Effector memory CD8-positive, alpha-beta T cell (primary cell): ENCODE results near the gene LRRC45.
A peak's percentile ranks its signal among the peaks of the same experiment; 100 is the strongest.

Source experiments
- ATAC-seq: fragments of 150-1000 bp; cut with Tn5 transposase; replicated peaks from 2 replicates; pipeline ENCODE4 v1.10.0; 2021; ENCODE audit warnings: mild to moderate bottlenecking, moderate library complexity
- DNase-seq, 3 experiments: peaks; one replicate each; pipeline ENCODE4 v3.0.0; 2021
- H3K27ac Mint-ChIP-seq, 2 donors: one replicate each; pipeline ENCODE4 v1.8.0; 2022; ENCODE audit warnings: mild to moderate bottlenecking in 2 of 2, mixed read lengths in 2 of 2, moderate library complexity in 2 of 2
- H3K27me3 Mint-ChIP-seq, 2 donors: one replicate each; pipeline ENCODE4 v1.8.0; 2022; ENCODE audit warnings: mixed read lengths in 2 of 2
- H3K36me3 Mint-ChIP-seq: one replicate; pipeline ENCODE4 v1.8.0; 2022; ENCODE audit warnings: mild to moderate bottlenecking, moderate library complexity, mixed read lengths; ENCODE audit not compliant: insufficient read depth
- H3K4me1 Mint-ChIP-seq, 2 donors: one replicate each; pipeline ENCODE4 v1.8.0; 2022; ENCODE audit warnings: low read depth in 2 of 2, mixed read lengths in 2 of 2
- H3K4me3 Mint-ChIP-seq, 2 donors: one replicate each; pipeline ENCODE4 v1.8.0; 2022; ENCODE audit warnings: mild to moderate bottlenecking in 2 of 2, mixed read lengths in 2 of 2, moderate library complexity in 2 of 2
- H3K9me3 Mint-ChIP-seq, 2 donors: one replicate each; pipeline ENCODE4 v1.8.0; 2022; ENCODE audit warnings: mixed read lengths in 2 of 2

Gene LRRC45

GRCh38 chr17:82016061-82016874 lies 6.8 kb upstream of the LRRC45 start:
- ATAC-seq (no peak), DNase-seq (no peak)
- no peaks in the 10 kb centered on the region for H3K27me3 Mint-ChIP-seq
- H3K9me3 Mint-ChIP-seq, result no peaks in the 10 kb centered on the region
- no peak overlapping the region for H3K4me3 Mint-ChIP-seq
- H3K27ac Mint-ChIP-seq, result no peak overlapping the region
- H3K36me3 Mint-ChIP-seq, result no peaks in the 10 kb centered on the region
- peaks cover 1 to 8% of the 10 kb centered on the region in 2 donors for H3K4me1 Mint-ChIP-seq

GRCh38 chr17:82016875-82017459 lies 6.1 kb upstream of the LRRC45 start:
- H3K27me3 Mint-ChIP-seq, result no peaks in the 10 kb centered on the region

GRCh38 chr17:82017612-82018151 lies 5.4 kb upstream of the LRRC45 start:
- H3K27me3 Mint-ChIP-seq, result no peaks in the 10 kb centered on the region
- no peaks in the 10 kb centered on the region for H3K9me3 Mint-ChIP-seq
- H3K4me1 Mint-ChIP-seq, result peaks cover 10 to 16% of the 10 kb centered on the region in 2 donors
- peaks cover 3% of the 10 kb centered on the region for H3K36me3 Mint-ChIP-seq
- no peak overlapping the region for H3K27ac Mint-ChIP-seq
- no peak overlapping the region for H3K4me3 Mint-ChIP-seq
- no peak for ATAC-seq
- DNase-seq, result no peak

More at GRCh38 chr17:82016875-82017459, 6.1 kb upstream of the LRRC45 start:
- Mint-ChIP-seq H3K27ac (no peak overlapping the region), H3K36me3 (peaks cover 3% of the 10 kb centered on the region), H3K9me3 (no peaks in the 10 kb centered on the region), H3K4me3 (no peak overlapping the region), H3K4me1 (peaks cover 8 to 14% of the 10 kb centered on the region in 2 donors)
- DNase-seq (no peak), ATAC-seq (no peak)

GRCh38 chr17:82018152-82018988 lies 4.7 kb upstream of the LRRC45 start:
- no peak overlapping the region for H3K4me3 Mint-ChIP-seq
- peaks cover 8% of the 10 kb centered on the region for H3K36me3 Mint-ChIP-seq
- no peak overlapping the region for H3K27ac Mint-ChIP-seq
- no peak for ATAC-seq
- H3K27me3 Mint-ChIP-seq, result no peaks in the 10 kb centered on the region
- H3K4me1 Mint-ChIP-seq, result peaks cover 10 to 16% of the 10 kb centered on the region in 2 donors
- DNase-seq, result no peak
- no peaks in the 10 kb centered on the region for H3K9me3 Mint-ChIP-seq

GRCh38 chr17:82018989-82019689 lies 4.0 kb upstream of the LRRC45 start:
- Mint-ChIP-seq H3K4me3 (no peak overlapping the region), H3K27ac (no peak overlapping the region), H3K4me1 (peaks cover 10 to 22% of the 10 kb centered on the region in 2 donors), H3K27me3 (no peaks in the 10 kb centered on the region), H3K9me3 (no peaks in the 10 kb centered on the region), H3K36me3 (peaks cover 8% of the 10 kb centered on the region)
- ATAC-seq, result no peak
- no peak for DNase-seq

GRCh38 chr17:82019690-82020571 lies 3.2 kb upstream of the LRRC45 start:
- ATAC-seq, result no peak
- H3K4me3 Mint-ChIP-seq, result peak overlapping the region; percentile 12 to 39

GRCh38 chr17:82020572-82021106 lies 2.5 kb upstream of the LRRC45 start:
- H3K27ac Mint-ChIP-seq, result no peak overlapping the region
- peak overlapping the region; percentile 12 to 39 for H3K4me3 Mint-ChIP-seq
- peaks cover 11% of the 10 kb centered on the region for H3K36me3 Mint-ChIP-seq
- no peak for ATAC-seq
- no peaks in the 10 kb centered on the region for H3K9me3 Mint-ChIP-seq
- H3K4me1 Mint-ChIP-seq, result peaks cover 13 to 23% of the 10 kb centered on the region in 2 donors
- DNase-seq, result no peak
- no peaks in the 10 kb centered on the region for H3K27me3 Mint-ChIP-seq

More at GRCh38 chr17:82019690-82020571, 3.2 kb upstream of the LRRC45 start:
- Mint-ChIP-seq H3K4me1 (peaks cover 10 to 23% of the 10 kb centered on the region in 2 donors), H3K36me3 (peaks cover 8% of the 10 kb centered on the region), H3K9me3 (no peaks in the 10 kb centered on the region), H3K27me3 (no peaks in the 10 kb centered on the region), H3K27ac (no peak overlapping the region)
- DNase-seq, result peak; percentile 53 to 60 (median 58)

- DNase-seq, result peak in 1 of 3 experiments; percentile 36
- Mint-ChIP-seq H3K4me3 (peak overlapping the region; percentile 72 to 80), H3K36me3 (peaks cover 11% of the 10 kb centered on the region), H3K4me1 (peaks cover 13 to 23% of the 10 kb centered on the region in 2 donors), H3K9me3 (no peaks in the 10 kb centered on the region), H3K27ac (peak overlapping the region in 1 of 2 donors; percentile 29), H3K27me3 (no peaks in the 10 kb centered on the region)
- ATAC-seq, result no peak
These were observed 1.8 kb upstream of the LRRC45 start for GRCh38 chr17:82021107-82021899.

- H3K4me1 Mint-ChIP-seq, result peaks cover 13 to 23% of the 10 kb centered on the region in 2 donors
- H3K27me3 Mint-ChIP-seq, result no peaks in the 10 kb centered on the region
- no peak for ATAC-seq
- peak overlapping the region; percentile 72 to 80 for H3K4me3 Mint-ChIP-seq
- H3K36me3 Mint-ChIP-seq, result peaks cover 11% of the 10 kb centered on the region
- no peaks in the 10 kb centered on the region for H3K9me3 Mint-ChIP-seq
- peak overlapping the region in 1 of 2 donors; percentile 29 for H3K27ac Mint-ChIP-seq
- no peak for DNase-seq
These were observed 1.2 kb upstream of the LRRC45 start for GRCh38 chr17:82021900-82022309.

- DNase-seq, result no peak
These were observed 660 bp upstream of the LRRC45 start, which contains the start of gene CENPX for GRCh38 chr17:82022310-82022980. Gene CENPX (minus strand): TSS chr17:82022878. CDS start chr17:82022861, 17 bp downstream.

More at GRCh38 chr17:82022310-82022980, 660 bp upstream of the LRRC45 start, which contains the start of gene CENPX:
- no peaks in the 10 kb centered on the region for H3K9me3 Mint-ChIP-seq
- peak; percentile 23 for ATAC-seq
- peaks cover 11% of the 10 kb centered on the region for H3K36me3 Mint-ChIP-seq
- H3K27ac Mint-ChIP-seq, result peak within 1 kb of the TSS in 1 of 2 donors; percentile 77
- H3K4me1 Mint-ChIP-seq, result peaks cover 13 to 23% of the 10 kb centered on the region in 2 donors
- H3K4me3 Mint-ChIP-seq, result peak within 1 kb of the TSS; percentile 72 to 80
- no peaks in the 10 kb centered on the region for H3K27me3 Mint-ChIP-seq
